ENCODE results near the gene PACRG. TPM values are rescaled to one million over a fixed set of nuclear protein-coding genes. Genes with fewer than 3 reads are reported as not detected.

Gene PACRG
- total and polyA plus RNA-seq, 2 of the 8 experiments (the other 6 are each of a cell fraction or from before 2014, with no cell fraction given), result 0.44 to 0.54 TPM

GRCh38 chr6:163240556-163240955 is 512.8 kb downstream of the PACRG start:
- TF ChIP-seq PHF8 (conservative IDR thresholded peaks at IDR 0.05; ENCODE audit: low read depth, low read length) (no peak), BCL11A (IDR thresholded peaks at IDR 0.05; ENCODE audit: low read depth in 2 of 2, low read length in 2 of 2) (no peak)
- H4K91ac ChIP-seq (replicated peaks; ENCODE audit: insufficient read length, low read length), result no peak overlapping the region
- no peak overlapping the region for H3K14ac ChIP-seq (ENCODE audit: insufficient read length)
- H2BK20ac ChIP-seq (ENCODE audit: low read length), result no peak overlapping the region
- no peaks in the 10 kb centered on the region for H3K79me2 ChIP-seq (ENCODE audit: control insufficient read depth in 1 of 2, insufficient read depth in 2 of 2, low read length in 2 of 2)
- no peak overlapping the region for H2AK5ac ChIP-seq (ENCODE audit: low read depth, low read length)
- no peak overlapping the region for H4K5ac ChIP-seq (ENCODE audit: insufficient read length, low read depth, low read length)
- FAIRE-seq (no peak), DNase-seq (ENCODE audit: low read depth in 1 of 2, low spot score in 2 of 2) (no peak)
- H3K9ac ChIP-seq (replicated peaks in 1 of 4; ENCODE audit: extremely low read depth in 1 of 4, low read depth in 3 of 4, low read length in 3 of 4), result no peak overlapping the region
- no peak overlapping the region for H2BK5ac ChIP-seq (ENCODE audit: low read depth, low read length)
- no peaks in the 10 kb centered on the region for H3K9me3 ChIP-seq (ENCODE audit: insufficient read depth in 2 of 2, low read depth in 1 of 2, low read length in 1 of 2)
- no peak overlapping the region for H3K4me3 ChIP-seq (ENCODE audit: extremely low read depth in 1 of 4, insufficient read depth in 2 of 4, low read depth in 3 of 4, low read length in 4 of 4)
- no peaks in the 10 kb centered on the region for H4K20me1 ChIP-seq (replicated peaks in 1 of 2; ENCODE audit: control insufficient read depth in 1 of 2, insufficient read depth in 2 of 2, low read length in 2 of 2)
- no peak overlapping the region for H3K27ac ChIP-seq (ENCODE audit: low read depth, low read length)
- no peak overlapping the region for H2BK120ac ChIP-seq (replicated peaks; ENCODE audit: low read depth, low read length)
- H3K4ac ChIP-seq (replicated peaks; ENCODE audit: insufficient read length, low read depth, low read length), result no peak overlapping the region
- no peak overlapping the region for H3K18ac ChIP-seq (ENCODE audit: extremely low read depth, low read length)
- H3K36me3 ChIP-seq (ENCODE audit: control insufficient read depth in 2 of 4, insufficient read depth in 4 of 4, low read length in 3 of 4), result no peaks in the 10 kb centered on the region
- H3K27me3 ChIP-seq (replicated peaks in 1 of 4; ENCODE audit: control insufficient read depth in 3 of 4, extremely low read depth in 1 of 4, insufficient read depth in 3 of 4, low read length in 3 of 4), result no peaks in the 10 kb centered on the region
- no peaks in the 10 kb centered on the region for H3K79me1 ChIP-seq (ENCODE audit: low read depth, low read length)
- POLR2A ChIA-PET (ENCODE audit: partially characterized antibody), result no interaction called here
- H4K8ac ChIP-seq (ENCODE audit: extremely low read depth, insufficient read depth, low read length), result no peak overlapping the region
- CTCF ChIA-PET (ENCODE audit: partially characterized antibody), result interaction anchor here (1.0 kb wide), 1 partner anchor 20 kb away, joined by 4 read pairs; no protein-coding TSS in a partner anchor
- WGBS, 2 experiments (ENCODE audit: extremely low coverage in 1 of 2, insufficient coverage in 1 of 2, insufficient read length in 1 of 2, insufficient replicate concordance in 2 of 2, low coverage in 1 of 2, low lambda C conversion rate in 2 of 2, missing lambda C conversion rate in 1 of 2), result 92% methylated on average over 17 of the region's 17 CpGs; no CpG with 5 or more reads in 1 of the 2 experiments
- peaks cover 3% of the 10 kb centered on the region; the same call in 1 of the 2 replicates for H3K23me2 ChIP-seq (ENCODE audit: low read depth, low read length)
- H3K56ac ChIP-seq (replicated peaks; ENCODE audit: insufficient read length, low read depth, low read length), result no peak overlapping the region
- no peak overlapping the region for H2BK12ac ChIP-seq (ENCODE audit: low read depth, low read length)
- H2BK15ac ChIP-seq (ENCODE audit: low read length), result no peak overlapping the region
- no peak overlapping the region for H3K4me2 ChIP-seq (ENCODE audit: insufficient read depth in 1 of 2, low read depth in 2 of 2, low read length in 2 of 2)
- 0 out of 2 replicates have a peak overlapping the region, but pooled peaks have one; percentile 37 for H2AFZ ChIP-seq (ENCODE audit: low read length)
- H3K4me1 ChIP-seq (replicated peaks in 1 of 4; ENCODE audit: control insufficient read depth in 3 of 4, insufficient read depth in 4 of 4, low read length in 3 of 4), result peaks cover 0 to 7% (median 3%) of the 10 kb centered on the region in 4 experiments; a peak in 6 of 7 replicates
- H3K23ac ChIP-seq (ENCODE audit: insufficient read length), result no peak overlapping the region
